RPMI7951 (cell line): ENCODE results near the gene MRPS2. TPM values are rescaled to one million over a fixed set of nuclear protein-coding genes. Genes with fewer than 3 reads are reported as not detected.

ENCODE experiments used
- total RNA-seq: library from RNA; depleted of rRNA; stranded (reverse); fragments of >200 nt; shearing (Covaris generic); gene quantifications from 2 replicates; pipeline ENCODE4 v1.2.3, GENCODE V29; 2014; rRNA removed

The MRPS2 gene
- total RNA-seq, 1 experiment from 2014 or later: 25.2 TPM

Other genes with a start within 250 kb of the MRPS2 start
- gene PPP1R26, start 20.9 kb upstream of the MRPS2 start, total RNA-seq: 0.24 and 0.68 TPM in 2 replicates
- gene LCN1, start 20.8 kb downstream of the MRPS2 start, total RNA-seq: not detected in 2 replicates
- gene OBP2A, start 45.4 kb downstream of the MRPS2 start, total RNA-seq: not detected in 2 replicates
- gene PAEP, start 61.1 kb downstream of the MRPS2 start, total RNA-seq: 0.39 TPM in 1 of 2 replicates, not detected in the other
- gene GLT6D1, start 138.9 kb downstream of the MRPS2 start, total RNA-seq: not detected in 2 replicates
- gene LCN9, start 162.6 kb downstream of the MRPS2 start, total RNA-seq: not detected in 2 replicates
- gene SOHLH1, start 198.8 kb downstream of the MRPS2 start, total RNA-seq: not detected in 2 replicates
- gene KCNT1, start 201.5 kb downstream of the MRPS2 start, total RNA-seq: not detected in 2 replicates